ENCODE data around the gene PI16. TPM values are rescaled to one million over a fixed set of nuclear protein-coding genes. Genes with fewer than 3 reads are reported as not detected.

PI16 gene
- polyA plus RNA-seq, 3 donors = 1.3 to 1.5 (median 1.4) TPM

DNA sequence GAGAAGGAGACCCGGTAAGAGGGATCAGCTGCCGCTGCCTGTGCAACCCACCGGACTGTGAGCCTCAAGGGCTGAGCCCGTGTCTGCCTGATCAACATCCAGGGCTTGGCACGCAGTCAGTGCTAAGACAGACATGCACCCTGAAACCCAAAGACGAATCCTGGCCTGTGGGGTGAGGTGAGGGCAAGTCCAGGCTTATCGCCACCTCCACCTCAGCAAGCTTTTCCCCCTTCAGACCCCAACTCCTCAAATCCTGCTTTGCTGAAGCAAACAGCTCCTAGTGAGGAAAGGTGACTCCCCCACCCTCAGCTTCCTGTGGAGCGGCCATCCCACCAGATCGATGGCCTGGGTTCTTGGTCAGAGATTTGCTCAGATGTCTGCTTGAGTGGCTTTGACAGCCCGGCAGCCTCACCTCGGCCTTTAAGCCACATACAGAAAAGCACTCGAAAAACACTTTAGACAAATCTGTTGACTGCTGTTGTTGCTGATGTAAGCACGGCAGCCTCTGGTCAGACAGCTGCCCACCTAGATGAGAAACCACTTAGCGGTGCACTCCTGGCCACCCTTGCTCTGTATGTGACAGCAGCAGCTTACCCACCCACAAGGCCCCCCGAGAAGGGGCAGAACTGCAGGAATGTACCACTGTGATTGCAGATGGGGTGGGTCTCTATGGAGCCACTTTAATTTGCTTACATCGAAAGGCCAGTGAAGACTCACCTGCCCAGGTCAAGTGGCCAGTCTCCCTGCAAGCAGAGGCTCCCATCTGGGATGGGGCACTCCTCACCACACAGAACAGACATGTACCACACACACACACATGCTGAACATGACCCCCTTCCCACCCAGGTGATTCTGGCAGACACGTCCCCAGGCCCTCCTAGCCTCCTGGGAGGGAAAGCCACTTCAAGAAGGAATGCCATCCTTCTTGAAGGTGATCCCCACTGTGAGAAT lies 16.6 kb downstream of the PI16 start:
- no peak for DNase-seq (ENCODE audit: low read depth in 3 of 3, low spot score in 2 of 3)

DNA sequence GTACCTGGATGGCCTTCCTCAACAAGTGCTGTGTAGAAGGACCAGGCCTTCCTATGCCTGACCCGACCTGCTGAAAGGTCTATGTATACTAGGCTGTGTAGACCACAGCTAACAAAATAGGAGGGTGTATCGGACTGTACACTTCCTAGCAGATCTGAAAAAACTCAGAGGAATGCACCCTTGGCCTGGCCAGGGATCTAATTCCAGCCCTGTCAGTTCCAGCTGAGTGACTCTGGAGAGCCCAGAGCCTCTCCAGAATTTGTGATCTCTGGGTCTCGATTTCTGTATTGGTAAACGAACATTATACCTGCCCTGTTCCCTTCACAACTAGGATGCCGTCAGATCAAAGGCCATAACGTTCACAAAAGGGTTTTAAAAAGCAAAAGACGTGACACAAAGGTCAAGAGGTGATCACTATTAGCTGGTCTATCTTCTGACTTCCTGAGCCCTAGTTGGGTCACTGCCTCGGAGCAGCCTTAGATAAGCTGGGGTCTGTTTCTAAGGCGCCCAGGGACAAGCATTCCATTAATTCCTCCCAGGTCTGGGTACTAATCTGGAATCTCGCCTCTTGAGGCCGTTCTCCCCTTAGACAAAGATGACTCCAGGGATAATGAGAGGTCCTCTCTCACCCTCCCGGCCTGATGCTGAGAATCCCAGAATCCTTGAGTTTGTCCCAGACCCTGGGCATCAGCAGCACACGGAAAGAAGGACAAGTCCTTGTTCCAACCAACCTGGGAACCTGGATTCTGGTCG lies 17.6 kb downstream of the PI16 start:
- DNase-seq (ENCODE audit: low read depth in 3 of 3, low spot score in 2 of 3) = no peak

DNA sequence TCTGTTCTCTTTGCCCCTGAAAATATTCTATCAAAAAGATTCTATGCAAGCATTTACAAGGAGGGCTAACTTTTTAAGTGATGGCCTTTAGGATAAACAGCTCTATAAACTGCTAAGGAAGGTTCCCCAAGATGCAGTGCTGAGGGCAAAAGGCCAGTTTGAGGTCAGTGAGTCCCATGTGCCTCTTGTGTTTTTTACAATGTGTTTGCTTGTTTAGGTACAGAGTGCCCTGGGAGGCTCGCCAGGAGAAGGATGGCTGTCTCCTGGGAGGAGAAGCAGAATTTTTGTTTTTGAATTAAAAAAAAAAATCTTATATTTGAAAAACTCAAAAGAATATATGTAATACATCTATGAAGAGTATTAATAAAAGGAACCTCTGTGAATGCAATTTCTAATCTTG lies 18.7 kb downstream of the PI16 start:
- no peak for DNase-seq (ENCODE audit: low read depth in 3 of 3, low spot score in 2 of 3)

DNA sequence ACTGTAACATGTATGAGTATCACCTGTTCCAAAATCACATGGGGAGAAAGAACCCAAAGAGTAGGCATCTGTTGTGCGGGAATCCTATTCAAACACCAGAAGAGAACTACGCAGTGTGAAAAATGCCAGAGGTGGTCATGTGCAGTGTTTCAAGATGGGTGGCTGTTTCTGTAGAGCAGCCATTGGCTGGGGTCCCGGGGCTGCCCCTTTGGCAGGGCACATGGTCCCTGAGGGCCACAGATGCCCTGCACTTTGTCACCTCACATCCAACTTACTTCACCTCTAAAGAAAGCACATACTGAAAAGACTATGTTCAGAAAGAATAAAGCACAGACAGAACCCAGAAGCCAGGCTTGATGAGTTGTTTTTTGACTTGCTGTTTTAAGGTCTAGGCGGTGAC lies 19.1 kb downstream of the PI16 start:
- DNase-seq (ENCODE audit: low read depth in 3 of 3, low spot score in 2 of 3) = no peak

DNA sequence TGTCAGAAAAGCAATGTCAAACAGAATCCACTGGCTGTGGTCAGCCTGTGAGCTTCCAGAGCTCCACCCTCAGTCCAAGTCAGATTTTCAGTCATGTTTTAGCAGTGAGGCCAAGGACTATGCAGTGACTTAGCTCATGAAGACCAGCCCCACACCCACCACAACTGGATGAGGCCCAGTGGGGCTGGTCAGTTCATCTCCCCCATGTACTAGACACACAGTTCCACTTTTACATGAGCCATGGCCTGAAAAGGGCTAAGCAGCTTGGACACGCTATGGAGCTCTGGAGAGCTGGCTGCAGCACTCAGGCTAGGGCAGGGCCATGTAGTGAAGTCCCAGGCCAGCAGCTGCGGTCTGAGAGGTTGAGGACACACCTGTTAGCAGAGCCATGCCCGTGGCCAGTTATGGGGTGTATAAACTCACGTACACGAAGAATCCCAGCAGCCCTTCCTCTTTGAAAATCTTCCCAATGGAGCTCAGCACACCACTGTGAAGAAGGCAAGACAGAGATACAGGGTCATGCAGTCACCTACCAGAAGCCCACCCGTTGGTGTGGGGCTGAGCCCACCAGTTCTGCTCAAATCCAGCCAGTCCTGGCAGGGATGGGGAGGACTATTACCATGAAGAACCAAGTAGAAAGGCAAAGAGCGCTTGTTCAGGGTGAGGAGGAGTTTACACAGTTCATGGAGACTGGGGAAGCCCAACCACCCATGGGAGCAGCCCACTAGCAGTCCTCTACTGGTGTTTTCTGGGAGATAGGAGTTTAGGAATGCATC lies 20.9 kb downstream of the PI16 start:
- no peak for DNase-seq (ENCODE audit: low read depth in 3 of 3, low spot score in 2 of 3)

DNA sequence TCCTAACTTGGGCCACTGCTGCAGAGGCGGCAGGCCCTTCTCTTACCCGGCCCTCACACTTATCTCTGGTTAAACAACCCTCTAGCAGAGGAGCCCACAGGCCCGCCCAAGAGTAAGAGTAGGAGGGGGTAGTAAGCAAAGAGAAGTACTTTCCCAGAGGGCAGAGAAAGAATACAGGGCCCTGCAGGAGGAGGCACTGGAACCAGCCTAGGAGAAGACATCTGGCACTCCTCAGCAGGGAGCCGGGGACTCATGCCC lies 21.4 kb downstream of the PI16 start:
- DNase-seq (ENCODE audit: low read depth in 3 of 3, low spot score in 2 of 3) = no peak

DNA sequence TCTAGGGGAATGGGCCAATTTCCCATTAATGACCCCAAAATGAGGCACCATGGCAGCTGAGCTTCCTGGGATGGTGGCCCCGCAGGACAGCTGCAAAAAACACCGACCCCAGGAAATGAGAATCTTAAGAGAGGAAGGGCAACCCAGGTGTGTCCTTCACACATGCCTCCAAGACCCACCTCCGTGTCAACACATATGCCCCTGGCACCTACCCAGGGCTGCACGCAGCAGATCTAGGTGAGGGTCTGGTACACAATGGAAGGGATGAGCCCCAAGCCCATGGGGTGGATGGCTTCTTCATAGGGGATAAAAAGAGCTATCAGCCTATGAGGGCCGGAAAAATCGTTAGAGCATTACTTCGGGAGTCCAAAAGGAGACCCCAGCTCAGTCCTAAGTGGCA lies 22.0 kb downstream of the PI16 start:
- DNase-seq (ENCODE audit: low read depth in 3 of 3, low spot score in 2 of 3) = no peak

DNA sequence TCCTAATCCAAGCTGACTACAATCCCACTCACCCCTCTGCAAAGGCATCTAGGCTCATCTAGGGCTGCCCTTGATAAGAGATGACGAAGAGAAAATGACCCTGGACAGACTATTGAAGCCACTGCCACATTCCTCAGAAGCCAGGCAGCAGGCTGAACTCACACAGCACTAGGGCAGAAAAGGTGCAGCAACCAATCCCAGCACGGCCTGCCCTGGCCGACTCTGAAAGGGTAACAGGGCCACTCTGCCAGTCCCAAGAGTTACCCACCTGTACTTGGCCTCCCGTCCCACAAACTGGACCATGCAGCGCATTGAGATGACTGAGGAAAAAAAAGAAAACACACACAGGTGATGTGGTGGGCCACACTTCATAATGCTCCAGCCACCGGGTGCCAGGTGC lies 22.4 kb downstream of the PI16 start:
- no peak for DNase-seq (ENCODE audit: low read depth in 3 of 3, low spot score in 2 of 3)

DNA sequence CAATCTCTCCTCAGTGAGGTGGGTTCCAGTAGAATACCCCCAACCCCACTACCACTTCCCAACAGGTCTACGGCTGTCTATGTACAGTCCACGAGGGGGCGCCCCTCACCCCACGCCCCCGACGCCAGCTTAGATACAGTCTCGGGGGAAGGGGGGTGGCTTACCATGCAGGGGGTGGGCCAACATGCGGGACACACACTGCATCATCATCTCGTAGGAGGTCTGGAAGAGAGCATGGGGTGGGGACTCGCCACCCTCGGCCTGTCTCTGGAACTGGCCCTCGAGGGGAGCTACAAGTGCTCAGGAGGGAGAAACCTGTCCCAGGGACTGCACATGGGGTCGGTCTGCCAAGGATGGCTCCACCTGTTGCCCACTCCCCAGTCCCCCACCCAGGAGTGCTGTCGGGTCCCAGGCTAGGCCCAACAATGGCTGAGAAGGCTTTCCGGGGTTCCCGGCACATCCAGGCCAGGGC lies 23.0 kb downstream of the PI16 start:
- DNase-seq (ENCODE audit: low read depth in 3 of 3, low spot score in 2 of 3) = no peak

DNA sequence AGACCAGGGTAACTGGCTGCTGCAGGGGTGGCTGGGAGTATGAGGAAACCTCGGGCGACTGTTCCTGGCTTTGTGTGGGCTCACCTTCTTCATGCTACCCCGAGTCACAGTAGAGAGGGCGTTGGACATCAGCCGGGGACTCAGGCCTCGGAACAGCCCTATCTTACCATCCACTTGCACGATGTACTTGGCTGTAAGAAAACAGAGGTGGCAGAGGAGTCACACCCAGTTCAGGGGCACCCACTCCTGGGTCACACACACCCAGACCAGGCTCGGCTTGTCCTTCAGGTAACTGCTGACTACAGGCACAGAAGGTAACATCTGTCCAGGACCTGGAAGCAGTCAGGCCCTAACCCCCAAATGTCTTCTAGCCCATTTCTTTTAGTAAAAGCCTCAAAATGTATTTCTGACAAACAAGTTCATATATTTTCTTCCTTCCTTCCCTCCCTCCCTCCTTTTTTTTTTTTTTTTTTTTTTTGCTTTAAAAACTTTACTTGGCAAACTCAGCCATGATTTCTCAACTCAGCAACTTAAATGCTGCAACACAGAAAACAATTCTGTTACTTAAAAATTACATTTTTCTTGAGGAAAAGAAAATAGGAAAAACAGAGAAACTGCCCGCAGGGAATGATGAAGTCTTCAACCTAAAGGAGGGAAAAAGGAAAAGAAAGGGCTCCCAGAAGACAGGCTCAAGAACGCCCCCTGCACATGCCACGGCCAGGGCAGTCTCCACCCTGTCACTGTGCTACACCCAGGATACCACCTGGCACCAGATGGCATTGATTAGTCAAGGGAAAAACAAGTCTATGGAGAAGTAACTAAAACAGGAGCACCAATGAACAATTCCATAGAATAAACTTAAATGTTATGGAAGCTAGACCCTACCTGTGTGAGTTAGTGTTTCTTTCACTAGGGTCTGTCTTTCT lies 24.1 kb downstream of the PI16 start:
- DNase-seq (ENCODE audit: low read depth in 3 of 3, low spot score in 2 of 3) = no peak

DNA sequence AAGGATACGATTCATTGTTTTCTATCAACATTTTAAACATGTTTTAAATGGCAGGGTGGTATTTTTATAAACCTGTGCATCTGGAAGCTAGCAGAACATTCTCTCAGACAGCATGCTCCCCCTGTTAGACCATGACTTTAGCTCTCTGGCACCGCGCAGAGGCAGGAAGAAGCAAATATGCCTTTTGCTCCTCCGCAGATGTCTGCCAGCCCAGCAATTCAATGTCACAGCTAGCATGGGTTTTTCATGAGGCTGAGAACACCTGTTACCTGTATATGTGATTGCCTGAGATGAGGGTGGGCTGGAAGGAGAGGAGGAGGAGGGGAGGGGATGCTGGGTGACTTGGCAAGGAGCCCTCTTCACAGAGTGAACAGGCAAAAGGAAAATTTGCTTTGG lies 24.8 kb downstream of the PI16 start:
- DNase-seq (ENCODE audit: low read depth in 3 of 3, low spot score in 2 of 3) = no peak

DNA sequence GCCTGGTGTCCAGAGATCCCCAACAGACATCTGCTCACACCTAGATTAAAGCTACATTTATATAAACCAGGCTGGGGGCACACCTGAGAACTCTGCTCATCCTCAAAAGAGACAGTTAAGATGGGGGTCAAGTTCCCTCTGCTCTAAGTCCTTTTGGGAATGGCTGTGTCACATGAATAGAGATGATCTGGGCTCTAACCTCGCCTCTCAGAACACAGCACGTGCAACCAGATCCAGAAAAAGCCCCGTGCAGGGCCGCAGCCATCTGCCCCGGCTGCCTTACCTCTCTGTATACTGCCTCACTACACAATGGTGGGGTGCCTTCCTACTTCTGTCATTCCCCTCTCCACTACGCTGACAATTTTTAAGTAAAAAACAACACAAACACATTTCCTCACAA lies 25.6 kb downstream of the PI16 start:
- DNase-seq (ENCODE audit: low read depth in 3 of 3, low spot score in 2 of 3) = no peak

DNA sequence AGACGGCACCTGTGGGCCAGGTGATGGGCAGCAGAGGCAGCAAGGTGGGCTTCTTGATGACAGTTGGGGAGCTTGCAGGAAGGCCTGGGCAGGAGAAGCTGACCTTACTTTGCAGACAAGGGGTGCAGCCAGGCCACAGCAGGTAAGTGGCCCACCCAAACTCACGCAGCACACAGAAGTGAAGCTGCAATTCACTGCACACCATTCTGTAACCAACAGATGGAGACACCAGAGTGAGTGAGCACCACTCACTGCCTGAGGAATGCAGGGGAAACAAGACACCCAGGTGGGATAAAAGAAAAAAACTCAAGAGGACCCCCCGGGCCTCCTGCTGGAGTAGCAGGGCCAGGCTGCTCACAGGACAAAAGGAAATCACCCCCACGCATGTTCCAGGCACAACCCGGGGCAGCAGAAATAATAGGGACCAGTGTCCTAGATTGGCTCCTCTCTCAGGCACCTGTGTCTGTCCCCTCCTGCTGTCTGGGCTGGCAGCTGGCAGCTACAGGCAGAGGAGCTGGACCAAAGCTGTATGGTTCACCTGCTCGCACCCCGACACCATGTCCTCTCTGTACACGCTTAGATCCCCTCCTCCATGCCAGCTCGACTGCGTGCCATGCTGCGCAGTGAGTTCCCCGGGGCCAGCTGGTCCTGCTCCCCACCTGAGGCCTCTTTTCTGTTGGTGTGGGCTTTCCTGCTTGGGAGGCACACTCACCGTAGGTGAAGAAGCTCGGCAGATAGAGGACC lies 26.5 kb downstream of the PI16 start:
- DNase-seq (ENCODE audit: low read depth in 3 of 3, low spot score in 2 of 3) = no peak

DNA sequence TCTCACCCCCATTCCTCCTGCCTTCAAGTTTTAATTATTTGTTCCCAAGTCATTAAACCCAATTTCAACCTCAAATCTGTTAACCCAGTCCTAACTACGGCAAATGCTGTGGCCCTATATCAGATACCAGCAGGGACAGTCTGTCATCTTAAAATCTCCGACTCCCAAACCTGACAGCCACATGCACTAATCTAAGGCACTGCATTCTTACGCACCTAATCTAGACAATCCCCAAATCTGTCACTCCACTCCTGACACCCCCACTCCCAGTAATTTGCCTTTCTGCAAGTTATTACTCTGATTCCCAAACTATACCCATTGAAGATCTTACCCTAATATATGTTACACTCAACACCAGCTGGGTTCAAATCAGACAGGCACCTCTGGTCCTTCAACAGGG lies 29.0 kb downstream of the PI16 start:
- no peak for DNase-seq (ENCODE audit: low read depth in 3 of 3, low spot score in 2 of 3)

DNA sequence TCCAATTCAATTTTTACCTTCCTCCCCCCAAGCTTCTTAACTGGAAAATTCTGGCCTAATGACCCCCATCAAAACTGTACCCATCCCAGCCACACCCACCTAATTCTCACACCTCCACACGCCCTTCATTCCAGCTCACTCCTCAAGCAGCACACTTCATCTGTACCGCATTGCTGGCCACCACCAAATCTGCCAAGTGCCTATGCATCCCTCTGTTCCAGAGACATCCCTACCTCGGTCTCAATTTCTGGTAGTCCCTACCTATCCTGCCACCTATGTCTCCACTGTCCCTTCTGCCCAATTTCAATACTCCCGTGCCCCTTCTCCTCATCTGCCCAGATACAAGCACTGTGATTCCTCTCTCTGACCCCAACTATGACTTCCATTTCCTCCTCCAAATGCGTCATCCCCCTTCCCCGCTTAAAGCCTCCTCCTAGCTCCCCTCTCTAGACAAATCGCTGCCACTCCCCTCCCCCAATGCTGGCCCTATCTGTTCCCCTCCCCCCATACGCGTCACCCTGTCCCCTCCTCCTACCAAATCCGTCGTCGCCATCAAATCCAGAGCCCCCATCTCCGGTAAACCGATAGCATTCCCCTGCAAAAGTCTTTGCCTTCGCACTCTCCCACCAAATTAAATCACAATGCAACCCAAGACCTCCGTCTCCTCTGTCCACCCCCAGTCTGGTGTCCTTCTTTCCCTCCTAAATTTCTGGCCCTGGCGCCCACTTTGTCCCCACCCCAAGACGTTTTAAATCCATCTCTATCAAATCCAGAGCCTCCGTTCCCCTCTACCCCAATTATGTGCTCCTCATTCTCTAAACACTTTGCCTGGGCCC lies 30.3 kb downstream of the PI16 start:
- DNase-seq (ENCODE audit: low read depth in 3 of 3, low spot score in 2 of 3) = no peak

DNA sequence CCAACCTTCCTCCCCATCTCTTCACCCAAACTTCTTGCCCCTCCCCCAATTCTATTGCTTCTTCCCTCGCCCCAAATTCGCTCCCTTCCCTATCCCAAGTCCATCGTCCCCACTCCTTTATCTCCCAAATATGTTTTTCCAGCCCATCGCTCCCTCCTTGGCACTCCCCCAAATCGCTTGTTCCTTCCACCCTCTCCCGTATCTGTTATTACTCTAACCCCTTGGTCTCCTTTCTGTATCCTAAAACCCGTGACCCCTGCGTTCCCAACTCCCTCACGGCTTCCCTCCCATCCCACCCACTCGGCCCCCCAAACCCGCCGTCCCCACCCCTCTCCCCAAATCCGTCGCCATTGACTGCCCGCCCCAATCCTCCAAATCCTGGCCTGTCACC lies 30.9 kb downstream of the PI16 start:
- DNase-seq (ENCODE audit: low read depth in 3 of 3, low spot score in 2 of 3) = no peak

DNA sequence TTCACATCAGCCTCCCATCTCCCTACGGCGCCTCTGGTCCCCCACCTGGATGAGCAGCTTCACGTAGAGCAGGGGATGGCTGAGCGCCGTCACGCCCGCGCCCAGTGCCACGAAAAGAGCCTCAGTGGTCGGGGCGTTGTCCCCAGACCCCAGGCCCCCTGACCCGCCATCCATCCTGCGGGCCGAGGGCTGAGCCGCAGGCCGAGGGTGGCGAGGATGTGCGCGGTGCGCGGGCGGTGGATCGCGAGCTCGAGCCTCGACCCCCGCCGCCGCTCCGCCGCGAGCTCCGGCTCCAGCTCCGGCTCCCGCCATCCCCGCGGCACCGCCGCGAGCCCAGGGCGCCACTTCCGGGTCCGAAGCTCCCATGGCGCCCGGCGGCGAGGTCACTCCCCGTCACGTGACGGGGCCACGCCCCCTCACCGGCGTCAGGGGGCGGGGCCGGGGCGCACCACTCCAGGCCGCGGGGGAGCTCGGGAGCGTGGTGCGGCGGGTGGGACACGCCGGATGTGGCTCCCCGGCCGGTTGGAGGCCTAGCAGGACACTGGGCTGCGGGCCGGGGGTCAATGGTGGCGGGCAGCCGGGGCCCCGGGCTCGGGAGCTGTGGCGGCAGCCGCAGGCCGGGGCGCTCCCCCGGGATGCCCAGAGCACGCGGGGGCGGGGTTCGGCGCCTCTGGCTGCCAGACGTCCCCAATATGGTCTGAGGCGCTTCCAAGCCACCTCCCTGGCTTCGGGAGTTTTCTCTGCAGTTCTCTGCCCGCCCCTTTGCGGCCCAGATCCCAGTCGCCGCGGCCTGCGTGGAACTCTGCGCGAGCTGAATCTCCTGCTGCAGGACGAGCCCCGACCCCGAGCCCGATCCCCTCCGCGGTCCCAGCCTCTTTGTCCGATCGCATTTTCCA lies 31.5 kb downstream of the PI16 start, which contains the start of gene MTCH1:
MTCH1 (minus strand) TSS at position 389 of the 896 bp plus-strand sequence; CDS start at position 366, 23 bp downstream.
- DNase-seq (ENCODE audit: low read depth in 3 of 3, low spot score in 2 of 3) = peak in 2 of 3 donors; percentile 81 to 83

DNA sequence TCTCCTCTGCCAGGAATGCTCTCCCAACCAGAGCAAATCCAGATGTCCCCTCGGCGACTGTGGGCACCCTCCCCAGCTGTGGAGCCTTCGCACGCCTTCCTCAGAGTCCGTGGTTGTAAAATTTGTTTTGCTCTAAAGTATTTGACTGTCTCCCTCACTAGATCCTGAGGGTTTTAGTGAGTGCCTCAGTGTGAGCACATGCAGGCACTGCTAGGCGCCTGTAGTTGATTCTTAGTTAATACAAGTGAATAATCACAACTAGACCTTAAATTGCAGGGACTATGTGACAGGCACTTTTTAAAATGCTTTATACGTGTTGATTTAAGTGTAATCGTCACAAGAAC lies 32.1 kb downstream of the PI16 start:
- no peak for DNase-seq (ENCODE audit: low read depth in 3 of 3, low spot score in 2 of 3)
